Loucy (cell line): ENCODE results near the gene ADARB2.

Experiments
- H2AFZ ChIP-seq: fragments of 200-600 bp; sonication (generic); 2 replicates; pipeline ENCODE4 v1.6.0; 2016; ENCODE audit warnings: antibody characterized with exemption, mild to moderate bottlenecking, low read length, moderate library complexity
- H3F3A ChIP-seq: fragments of 200-600 bp; 2 replicates; pipeline ENCODE4 v1.6.0; 2016; ENCODE audit warnings: antibody characterized with exemption, low read depth, mild to moderate bottlenecking
- H3K27me3 ChIP-seq: fragments of 200-600 bp; sonication (generic); 2 replicates; pipeline ENCODE4 v1.6.1; 2014; ENCODE audit warnings: low read length, mild to moderate bottlenecking; ENCODE audit not compliant: insufficient read depth, poor library complexity, severe bottlenecking
- H3K36me3 ChIP-seq: fragments of 200-600 bp; sonication (generic); 2 replicates; pipeline ENCODE4 v1.6.1; 2016; ENCODE audit warnings: low read length; ENCODE audit not compliant: insufficient read depth
- H3K4me1 ChIP-seq: fragments of 200-600 bp; sonication (generic); 2 replicates; pipeline ENCODE4 v1.5.1; 2014; ENCODE audit warnings: low read length, mild to moderate bottlenecking; ENCODE audit not compliant: insufficient read depth, poor library complexity, severe bottlenecking
- H3K4me2 ChIP-seq: fragments of 200-600 bp; sonication (generic); 2 replicates; pipeline ENCODE4 v1.6.0; 2014; ENCODE audit warnings: antibody characterized with exemption, low read length, low read depth, mild to moderate bottlenecking; ENCODE audit not compliant: poor library complexity, severe bottlenecking
- H3K4me3 ChIP-seq: fragments of 200-600 bp; sonication (generic); 2 replicates; pipeline ENCODE4 v1.5.1; 2014; ENCODE audit warnings: low read length, mild to moderate bottlenecking, mixed read lengths; ENCODE audit not compliant: poor library complexity, severe bottlenecking
- H3K79me2 ChIP-seq: fragments of 200-600 bp; sonication (generic); 2 replicates; pipeline ENCODE4 v1.6.1; 2014; ENCODE audit warnings: low read length; ENCODE audit not compliant: insufficient read depth
- H3K9ac ChIP-seq: fragments of 200-600 bp; sonication (generic); 2 replicates; pipeline ENCODE4 v1.6.0; 2014; ENCODE audit warnings: mild to moderate bottlenecking, low read depth, low read length, moderate library complexity; ENCODE audit not compliant: poor library complexity, severe bottlenecking
- H3K9me2 ChIP-seq: fragments of 200-600 bp; sonication (generic); replicated peaks from 2 replicates; pipeline ENCODE4 v1.6.1; 2016; ENCODE audit warnings: low read depth, low read length, mixed read lengths
- H3K9me3 ChIP-seq: fragments of 200-600 bp; sonication (generic); 2 replicates; pipeline ENCODE4 v1.6.1; 2014; ENCODE audit warnings: mild to moderate bottlenecking, antibody characterized with exemption, low read length, low read depth; ENCODE audit not compliant: insufficient read depth
- H4K20me1 ChIP-seq: fragments of 200-600 bp; sonication (generic); 2 replicates; pipeline ENCODE4 v1.6.0; 2014; ENCODE audit warnings: antibody characterized with exemption, low read length, mild to moderate bottlenecking; ENCODE audit not compliant: insufficient read depth, poor library complexity, severe bottlenecking
- EZH2phosphoT487 ChIP-seq: fragments of 200-600 bp; IDR thresholded peaks from 2 replicates; pipeline ENCODE4 v1.6.1; 2018; ENCODE audit warnings: antibody characterized with exemption, mild to moderate bottlenecking, moderate library complexity, borderline replicate concordance
- TF ChIP-seq, protein P1 (sequence below): fragments of 200-600 bp; sonication (generic); conservative IDR thresholded peaks from 2 replicates; pipeline ENCODE4 v1.5.1; 2014; ENCODE audit warnings: mild to moderate bottlenecking, antibody characterized with exemption, low read length

The ADARB2 gene

DNA sequence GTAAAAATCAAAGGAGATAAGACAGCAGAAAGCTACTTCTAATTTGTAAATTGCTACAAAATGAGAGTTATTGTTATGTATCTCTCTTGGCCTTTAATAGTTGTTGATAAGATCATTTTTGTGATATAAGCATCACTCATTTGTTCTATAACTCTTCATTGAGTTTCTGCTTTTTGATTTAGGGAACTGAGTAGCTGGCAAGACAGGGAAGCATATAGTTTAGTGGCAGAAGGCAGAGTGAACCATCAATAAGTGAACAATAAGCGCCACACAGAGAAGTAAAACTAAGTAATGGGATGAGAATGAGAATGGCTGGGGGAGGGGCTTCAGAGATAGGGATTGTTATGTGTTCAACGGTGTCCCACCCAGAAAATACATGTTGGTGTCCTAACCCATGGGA is 245.4 kb downstream of the ADARB2 start:
- no peak overlapping the region for H3K4me3 ChIP-seq
- H3K4me2 ChIP-seq = no peak overlapping the region
- no peaks in the 10 kb centered on the region for H4K20me1 ChIP-seq
- no peaks in the 10 kb centered on the region for H3F3A ChIP-seq
- no peak for TF ChIP-seq EZH2phosphoT487
- TF ChIP-seq, protein P1, sequence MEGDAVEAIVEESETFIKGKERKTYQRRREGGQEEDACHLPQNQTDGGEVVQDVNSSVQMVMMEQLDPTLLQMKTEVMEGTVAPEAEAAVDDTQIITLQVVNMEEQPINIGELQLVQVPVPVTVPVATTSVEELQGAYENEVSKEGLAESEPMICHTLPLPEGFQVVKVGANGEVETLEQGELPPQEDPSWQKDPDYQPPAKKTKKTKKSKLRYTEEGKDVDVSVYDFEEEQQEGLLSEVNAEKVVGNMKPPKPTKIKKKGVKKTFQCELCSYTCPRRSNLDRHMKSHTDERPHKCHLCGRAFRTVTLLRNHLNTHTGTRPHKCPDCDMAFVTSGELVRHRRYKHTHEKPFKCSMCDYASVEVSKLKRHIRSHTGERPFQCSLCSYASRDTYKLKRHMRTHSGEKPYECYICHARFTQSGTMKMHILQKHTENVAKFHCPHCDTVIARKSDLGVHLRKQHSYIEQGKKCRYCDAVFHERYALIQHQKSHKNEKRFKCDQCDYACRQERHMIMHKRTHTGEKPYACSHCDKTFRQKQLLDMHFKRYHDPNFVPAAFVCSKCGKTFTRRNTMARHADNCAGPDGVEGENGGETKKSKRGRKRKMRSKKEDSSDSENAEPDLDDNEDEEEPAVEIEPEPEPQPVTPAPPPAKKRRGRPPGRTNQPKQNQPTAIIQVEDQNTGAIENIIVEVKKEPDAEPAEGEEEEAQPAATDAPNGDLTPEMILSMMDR = no peak
- H3K79me2 ChIP-seq = no peaks in the 10 kb centered on the region
- no peak overlapping the region for H3K9ac ChIP-seq
- H3K36me3 ChIP-seq = no peaks in the 10 kb centered on the region
- no peaks in the 10 kb centered on the region for H3K27me3 ChIP-seq
- no peaks in the 10 kb centered on the region for H3K9me2 ChIP-seq
- no peaks in the 10 kb centered on the region for H3K9me3 ChIP-seq
- peaks cover 27% of the 10 kb centered on the region for H3K4me1 ChIP-seq
- H2AFZ ChIP-seq = no peak overlapping the region

DNA sequence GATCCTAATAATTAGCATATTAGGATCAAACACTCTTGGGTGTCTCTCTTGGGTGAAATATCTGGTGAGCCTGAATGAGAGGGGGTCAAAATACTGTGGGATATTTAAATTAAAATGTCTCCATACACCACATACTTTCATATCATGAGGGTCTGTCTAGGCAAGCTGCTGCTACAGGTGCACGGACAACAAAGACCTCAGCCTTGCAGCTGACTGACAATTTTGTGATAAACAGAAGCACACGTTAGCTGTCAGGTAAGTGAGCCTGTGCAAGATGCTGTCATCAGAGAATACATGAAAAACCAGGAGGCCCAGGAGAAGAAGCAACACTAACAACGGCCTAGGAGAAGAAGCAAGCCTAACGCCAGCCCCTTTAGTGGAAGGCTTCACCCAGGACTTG is 247.5 kb downstream of the ADARB2 start:
- Histone ChIP-seq H3K27me3 (no peaks in the 10 kb centered on the region), H2AFZ (no peak overlapping the region), H3K9me3 (no peaks in the 10 kb centered on the region), H3F3A (no peaks in the 10 kb centered on the region), H3K4me2 (peak overlapping the region; percentile 63), H3K36me3 (no peaks in the 10 kb centered on the region), H3K4me3 (peak overlapping the region; percentile 55), H3K79me2 (no peaks in the 10 kb centered on the region), H3K9me2 (no peaks in the 10 kb centered on the region), H4K20me1 (no peaks in the 10 kb centered on the region), H3K9ac (peak overlapping the region; percentile 42), H3K4me1 (peaks cover 27% of the 10 kb centered on the region)
- TF ChIP-seq EZH2phosphoT487 = no peak
- TF ChIP-seq, protein P1 = no peak

DNA sequence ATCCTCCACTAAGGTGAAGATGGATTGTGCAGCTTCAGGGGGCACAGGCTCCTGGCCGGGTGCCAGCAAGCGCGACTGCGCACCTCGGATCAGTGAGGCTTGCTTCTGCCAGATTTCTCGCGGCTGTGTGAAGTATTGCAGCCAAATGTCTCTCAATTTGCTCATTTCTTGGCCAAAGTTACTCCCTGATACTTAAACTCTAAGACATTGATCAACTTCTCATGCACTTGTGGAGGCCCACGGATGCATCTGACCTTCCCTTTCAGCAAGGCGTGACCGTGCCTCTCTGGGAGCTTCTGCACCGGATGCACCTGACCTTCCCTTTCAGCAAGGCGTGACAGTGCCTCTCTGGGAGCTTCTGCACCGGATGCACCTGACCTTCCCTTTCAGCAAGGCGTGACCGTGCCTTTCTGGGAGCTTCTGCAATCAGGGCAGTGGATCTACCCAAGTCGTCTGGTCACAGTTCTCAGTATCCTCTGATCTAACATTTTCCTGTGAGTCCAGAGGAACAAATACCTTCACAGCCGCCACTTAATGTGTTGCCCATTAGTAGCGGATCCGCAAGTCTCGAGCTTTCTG is 248.3 kb downstream of the ADARB2 start:
- H3K36me3 ChIP-seq = no peaks in the 10 kb centered on the region
- H3K4me3 ChIP-seq = peak overlapping the region; percentile 55
- no peaks in the 10 kb centered on the region for H3K9me3 ChIP-seq
- TF ChIP-seq, protein P1 = no peak
- no peak for TF ChIP-seq EZH2phosphoT487
- peaks cover 27% of the 10 kb centered on the region for H3K4me1 ChIP-seq
- no peaks in the 10 kb centered on the region for H3F3A ChIP-seq
- H3K27me3 ChIP-seq = no peaks in the 10 kb centered on the region
- H3K9me2 ChIP-seq = no peaks in the 10 kb centered on the region
- peak overlapping the region; percentile 63 for H3K4me2 ChIP-seq
- no peaks in the 10 kb centered on the region for H4K20me1 ChIP-seq
- H2AFZ ChIP-seq = no peak overlapping the region
- peak overlapping the region; percentile 42 for H3K9ac ChIP-seq
- H3K79me2 ChIP-seq = no peaks in the 10 kb centered on the region
